Measurements from ENCODE around the gene JAZF1. TPM values are rescaled to one million over a fixed set of nuclear protein-coding genes. Genes with fewer than 3 reads are reported as not detected.

The JAZF1 gene
- total and polyA plus RNA-seq, 2 of the 8 experiments (the other 6 are each of a cell fraction or from before 2014, with no cell fraction given) = 2.6 to 21.8 TPM

DNA sequence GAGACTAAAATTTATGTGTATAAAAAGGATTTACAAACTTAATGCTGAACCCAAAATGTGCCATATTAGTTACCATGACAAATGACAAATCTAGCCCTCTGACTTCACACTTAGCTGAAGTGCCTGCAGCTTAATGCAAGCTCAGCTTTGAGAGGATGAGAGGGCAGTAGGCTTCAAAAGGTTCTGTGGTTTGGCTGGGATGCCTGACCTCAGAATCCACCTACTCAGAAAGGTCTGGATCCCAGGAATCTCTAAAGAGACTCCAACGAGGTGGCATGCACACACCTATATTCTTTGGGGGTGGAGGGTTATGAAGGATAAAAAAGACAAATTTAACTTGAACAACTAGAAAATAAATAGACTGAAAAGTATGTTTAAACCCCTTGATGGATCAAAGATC, 227.2 kb downstream of the JAZF1 start:
- no peak overlapping the region for H3K27ac ChIP-seq (ENCODE audit: low read depth, low read length)
- no peak overlapping the region for H3K4ac ChIP-seq (replicated peaks; ENCODE audit: insufficient read length, low read depth, low read length)
- H4K91ac ChIP-seq (replicated peaks; ENCODE audit: insufficient read length, low read length) = no peak overlapping the region
- no peak overlapping the region for H3K9ac ChIP-seq (replicated peaks in 1 of 4; ENCODE audit: extremely low read depth in 1 of 4, low read depth in 3 of 4, low read length in 3 of 4)
- H2BK20ac ChIP-seq (ENCODE audit: low read length) = no peak overlapping the region
- no peaks in the 10 kb centered on the region for H3K23me2 ChIP-seq (ENCODE audit: low read depth, low read length)
- no peaks in the 10 kb centered on the region for H3K27me3 ChIP-seq (replicated peaks in 1 of 4; ENCODE audit: control insufficient read depth in 3 of 4, extremely low read depth in 1 of 4, insufficient read depth in 3 of 4, low read length in 3 of 4)
- no peaks in the 10 kb centered on the region for H3K4me1 ChIP-seq (replicated peaks in 1 of 4; ENCODE audit: control insufficient read depth in 3 of 4, insufficient read depth in 4 of 4, low read length in 3 of 4)
- H3K23ac ChIP-seq (ENCODE audit: insufficient read length) = no peak overlapping the region
- CTCF ChIA-PET (ENCODE audit: partially characterized antibody) = interaction anchor here (0.9 to 2.0 kb wide), 8 partner anchors 14 to 176 kb away, joined by 3 to 5 read pairs (median 4); no protein-coding TSS in a partner anchor
- peaks cover under 1% of the 10 kb centered on the region; the same call in 1 of the 2 replicates for H3K79me1 ChIP-seq (ENCODE audit: low read depth, low read length)
- DNase-seq (ENCODE audit: low read depth in 1 of 2, low spot score in 2 of 2) (no peak), FAIRE-seq (no peak)
- no peak overlapping the region for H2BK15ac ChIP-seq (ENCODE audit: low read length)
- H3K4me3 ChIP-seq (ENCODE audit: extremely low read depth in 1 of 4, insufficient read depth in 2 of 4, low read depth in 3 of 4, low read length in 4 of 4) = no peak overlapping the region
- no peak overlapping the region for H2BK120ac ChIP-seq (replicated peaks; ENCODE audit: low read depth, low read length)
- no peak for TF ChIP-seq KDM1A (IDR thresholded peaks at IDR 0.05; ENCODE audit: borderline replicate concordance, low read length)
- no peaks in the 10 kb centered on the region for H3K9me3 ChIP-seq (ENCODE audit: insufficient read depth in 2 of 2, low read depth in 1 of 2, low read length in 1 of 2)
- no peak overlapping the region for H2BK12ac ChIP-seq (ENCODE audit: low read depth, low read length)
- H3K36me3 ChIP-seq (ENCODE audit: control insufficient read depth in 2 of 4, insufficient read depth in 4 of 4, low read length in 3 of 4) = no peaks in the 10 kb centered on the region
- no peak overlapping the region for H3K4me2 ChIP-seq (ENCODE audit: insufficient read depth in 1 of 2, low read depth in 2 of 2, low read length in 2 of 2)
- no peak overlapping the region for H3K18ac ChIP-seq (ENCODE audit: extremely low read depth, low read length)
- WGBS, 2 experiments (ENCODE audit: extremely low coverage in 1 of 2, insufficient coverage in 1 of 2, insufficient read length in 1 of 2, insufficient replicate concordance in 2 of 2, low coverage in 1 of 2, low lambda C conversion rate in 2 of 2, missing lambda C conversion rate in 1 of 2) = 100% methylated on average over 1 of the region's 1 CpG; no CpG with 5 or more reads in 1 of the 2 experiments
- H3K14ac ChIP-seq (ENCODE audit: insufficient read length) = no peak overlapping the region
- no peak overlapping the region for H4K8ac ChIP-seq (ENCODE audit: extremely low read depth, insufficient read depth, low read length)
- no peak overlapping the region for H2BK5ac ChIP-seq (ENCODE audit: low read depth, low read length)
- no peak overlapping the region for H2AFZ ChIP-seq (ENCODE audit: low read length)
- POLR2A ChIA-PET (ENCODE audit: partially characterized antibody) = interaction anchor here (0.8 kb wide), 1 partner anchor 55 kb away, joined by 3 read pairs; no protein-coding TSS in a partner anchor
- no peaks in the 10 kb centered on the region for H3K79me2 ChIP-seq (ENCODE audit: control insufficient read depth in 1 of 2, insufficient read depth in 2 of 2, low read length in 2 of 2)
- no peak overlapping the region for H3K56ac ChIP-seq (replicated peaks; ENCODE audit: insufficient read length, low read depth, low read length)
- H2AK5ac ChIP-seq (ENCODE audit: low read depth, low read length) = no peak overlapping the region
- H4K20me1 ChIP-seq (replicated peaks in 1 of 2; ENCODE audit: control insufficient read depth in 1 of 2, insufficient read depth in 2 of 2, low read length in 2 of 2) = no peaks in the 10 kb centered on the region
- H4K5ac ChIP-seq (ENCODE audit: insufficient read length, low read depth, low read length) = no peak overlapping the region

All from H1 (cell line).